ENCODE results near the gene GPR153.
A peak's percentile ranks its signal among the peaks of the same experiment; 100 is the strongest.

GPR153 gene

DNA sequence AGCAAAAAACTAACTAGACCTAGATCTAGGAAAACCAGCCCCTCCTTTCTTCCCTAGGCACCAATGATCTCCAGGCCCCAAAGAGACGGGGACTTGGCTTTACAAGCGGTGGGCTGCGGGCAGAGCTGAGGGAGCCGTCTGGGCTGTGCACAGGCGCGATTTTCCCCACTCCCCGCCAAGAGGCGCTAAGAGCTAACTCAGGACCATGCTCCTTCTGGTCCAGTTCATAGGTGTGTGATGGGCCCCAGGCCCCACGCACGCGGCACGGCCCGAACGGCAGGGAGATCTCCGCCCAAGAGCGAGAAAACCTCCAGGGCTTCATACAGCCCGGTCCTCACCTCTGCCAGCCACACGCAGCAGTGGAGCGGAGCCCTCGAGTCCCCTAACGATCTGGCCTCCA lies 7.5 kb upstream of the GPR153 start:
- DNase-seq = no peak

DNA sequence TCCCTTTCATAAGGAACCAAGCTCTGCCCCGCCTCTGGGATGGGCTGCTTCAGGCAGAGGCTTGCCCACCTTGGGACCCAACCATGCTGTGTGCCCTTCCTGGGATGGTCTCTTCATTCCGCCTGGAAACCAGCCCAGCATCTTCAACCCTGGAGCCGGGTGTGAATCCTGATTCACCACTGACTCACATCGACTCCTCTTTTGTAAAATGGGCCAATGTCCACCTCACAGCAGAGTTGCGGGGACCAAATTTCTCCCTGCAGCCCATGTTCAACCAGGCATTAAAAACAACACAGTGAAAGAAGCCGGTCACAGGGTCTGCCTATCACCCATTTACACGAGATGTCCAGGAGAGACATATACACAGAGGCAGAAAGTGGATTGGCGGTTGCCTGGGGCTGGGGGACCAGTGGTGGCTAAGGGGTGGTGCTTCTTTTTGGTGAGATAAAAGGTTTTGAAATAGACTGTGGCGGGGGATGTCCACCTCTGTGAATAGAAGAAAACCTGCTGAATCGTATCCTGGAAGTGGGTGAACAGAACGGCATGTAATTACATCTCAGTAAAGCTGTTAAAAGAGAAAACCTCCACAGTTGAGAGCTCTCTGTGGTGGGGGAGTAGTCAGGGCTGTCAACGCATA lies 6.9 kb upstream of the GPR153 start:
- DNase-seq = peak; percentile 43

DNA sequence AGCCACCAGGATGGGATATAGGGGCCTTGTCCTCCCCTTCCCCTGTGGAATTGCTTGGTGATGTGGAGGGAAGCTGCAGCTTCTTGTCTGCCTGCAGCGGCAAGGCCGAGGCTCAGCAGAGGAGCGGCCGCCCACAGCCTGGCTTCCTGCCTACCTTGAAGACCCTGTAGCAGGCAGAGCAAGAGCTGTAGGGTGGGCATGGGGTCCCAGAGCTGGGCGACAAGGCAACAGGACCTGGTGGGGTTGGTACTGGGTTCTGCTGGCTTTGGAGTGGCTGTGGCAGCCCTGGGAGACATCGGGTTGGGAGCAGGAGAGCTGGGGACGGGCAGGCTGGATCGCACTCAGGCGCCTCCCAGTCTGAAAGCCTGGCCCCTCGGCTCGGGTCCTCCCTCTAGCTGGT lies 5.7 kb upstream of the GPR153 start:
- DNase-seq = no peak

DNA sequence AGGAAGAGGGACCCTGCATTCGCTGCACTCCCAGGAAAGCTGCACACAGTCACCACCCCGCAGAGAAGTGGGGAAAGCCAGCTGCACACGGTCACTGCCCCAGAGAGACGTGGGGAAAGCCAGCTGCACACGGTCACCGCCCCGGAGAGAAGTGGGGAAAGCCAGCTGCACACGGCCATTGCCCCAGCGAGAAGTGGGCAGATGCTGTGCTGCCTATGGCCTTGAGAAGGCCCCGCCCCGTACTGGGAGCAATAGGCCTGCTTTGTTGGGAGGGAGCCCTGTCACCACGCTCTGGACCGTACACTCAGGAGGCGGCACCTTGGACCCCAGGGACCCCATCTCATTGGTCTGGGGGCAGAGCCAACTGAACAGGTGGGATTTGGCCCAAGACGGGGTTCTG lies 4.3 kb upstream of the GPR153 start:
- DNase-seq = no peak

- no peak for DNase-seq
Observed at GRCh38 chr1:6263716-6264115, 2.8 kb upstream of the GPR153 start.

DNA sequence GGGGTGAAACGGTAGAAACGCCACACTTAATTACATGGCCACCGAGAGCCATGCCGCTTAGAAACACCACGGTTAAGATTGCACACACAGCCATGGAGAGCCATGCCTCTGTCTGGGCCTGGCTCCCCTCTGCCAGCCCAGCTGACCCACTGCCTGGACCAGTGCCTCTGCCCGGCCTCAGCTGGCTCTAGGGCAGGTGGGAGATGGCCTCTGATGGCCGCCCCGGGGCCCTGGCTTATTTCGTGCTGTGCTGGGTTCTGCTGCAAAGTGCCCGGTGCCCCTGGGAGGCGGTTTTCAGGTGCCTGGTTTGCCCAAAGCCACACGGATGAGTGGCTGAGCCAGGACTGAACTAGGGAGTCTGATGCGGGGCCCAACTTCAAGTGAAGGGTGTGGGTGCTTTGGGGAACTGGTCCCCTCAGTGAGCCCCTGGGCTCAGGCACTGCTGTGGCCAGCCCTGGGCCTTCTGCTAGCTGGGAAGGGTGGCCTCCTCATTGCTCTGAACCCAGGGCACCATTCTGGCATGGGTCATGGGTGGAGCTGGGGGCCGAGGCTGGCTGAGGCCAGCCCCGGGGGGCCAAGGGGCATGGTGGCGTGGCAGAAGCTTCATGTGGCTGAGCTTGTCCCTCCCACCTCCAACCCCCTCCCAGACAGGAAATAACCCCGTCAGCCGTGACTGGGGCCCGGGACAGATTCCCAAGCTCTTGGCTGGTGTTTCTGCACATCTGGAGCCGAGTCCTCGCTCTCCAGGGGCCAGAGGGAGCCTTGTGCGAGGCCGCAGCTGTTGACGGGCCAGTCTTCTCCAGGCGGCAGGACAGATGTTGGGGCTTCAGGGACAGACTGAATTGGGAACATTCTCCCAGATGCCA lies 1.9 kb upstream of the GPR153 start:
- no peak for DNase-seq

GRCh38 chr1:6261615-6261995 lies 707 bp upstream of the GPR153 start:
- DNase-seq = peak; percentile 37

GRCh38 chr1:6260433-6260934 lies 414 bp downstream of the GPR153 start:
- DNase-seq = peak; percentile 42

GRCh38 chr1:6259491-6260362 lies 1.2 kb downstream of the GPR153 start:
- peak; percentile 90 for DNase-seq

DNA sequence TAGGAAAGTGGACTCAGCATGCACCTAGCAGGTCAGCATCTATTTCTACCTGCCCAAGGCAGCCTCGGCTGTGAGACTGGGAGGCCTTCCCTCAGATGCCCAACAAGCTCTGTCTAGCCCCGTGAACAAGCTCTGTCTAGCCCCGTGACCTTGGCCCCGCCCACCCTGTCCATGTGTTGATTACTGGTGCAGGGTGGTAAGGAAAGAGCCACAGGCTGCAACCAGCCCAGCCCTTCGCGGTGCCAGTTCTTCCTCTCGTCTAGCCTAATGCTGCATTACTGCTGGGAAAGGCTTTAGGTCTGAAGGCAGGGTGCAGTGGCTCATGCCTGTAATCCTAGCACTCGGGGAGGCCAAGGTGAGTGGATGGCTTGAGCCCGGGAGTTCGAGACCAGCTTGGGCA lies 2.2 kb downstream of the GPR153 start:
- peak; percentile 59 for DNase-seq

GRCh38 chr1:6257541-6258069 lies 3.3 kb downstream of the GPR153 start:
- DNase-seq = no peak

GRCh38 chr1:6256645-6257044 lies 4.3 kb downstream of the GPR153 start:
- DNase-seq = no peak

- DNase-seq = no peak
Observed at GRCh38 chr1:6254691-6255090, 6.2 kb downstream of the GPR153 start.

GRCh38 chr1:6253380-6253779 lies 7.5 kb downstream of the GPR153 start:
- DNase-seq = no peak

DNA sequence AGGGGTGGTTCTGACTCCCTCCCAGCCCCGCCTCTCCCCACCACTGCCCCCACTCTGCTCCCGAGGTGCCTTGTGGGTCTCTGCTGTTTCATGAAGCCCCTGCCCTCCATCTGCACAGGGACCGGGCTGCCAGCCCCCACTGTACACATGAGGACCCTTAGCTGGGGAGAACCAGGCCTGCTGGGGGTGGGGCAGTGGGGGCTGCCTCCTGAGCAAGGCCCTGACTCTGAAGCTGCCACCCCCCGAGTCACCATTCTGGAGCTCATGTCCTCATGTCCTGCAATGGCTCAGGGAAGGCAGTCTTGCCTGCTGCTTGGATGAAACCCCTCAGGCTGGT lies 8.6 kb downstream of the GPR153 start:
- DNase-seq = no peak

GRCh38 chr1:6251681-6252373 lies 9.1 kb downstream of the GPR153 start:
- no peak for DNase-seq

DNA sequence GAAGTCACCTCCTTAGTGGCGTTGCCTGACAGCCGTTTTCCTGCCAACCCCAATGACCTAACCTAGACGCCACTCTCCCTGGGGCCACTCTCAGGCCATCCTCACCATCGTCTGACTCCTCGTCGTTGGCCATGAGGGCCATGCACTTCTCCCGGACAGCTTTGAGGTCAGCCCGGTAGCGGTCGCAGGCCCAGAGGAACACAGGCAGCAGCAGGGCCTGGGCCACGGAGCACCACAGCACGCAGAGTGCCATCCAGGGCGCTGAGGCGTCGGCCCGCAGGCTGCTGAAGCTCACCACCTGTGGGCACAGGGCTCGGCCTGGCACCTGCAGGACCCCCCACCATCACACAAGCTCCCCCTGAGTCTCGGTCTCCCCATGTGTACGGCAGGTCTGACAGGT lies 9.7 kb downstream of the GPR153 start:
- DNase-seq = no peak

- DNase-seq = no peak
Observed at GRCh38 chr1:6249739-6250689, 10.9 kb downstream of the GPR153 start.

- DNase-seq = no peak
Observed at GRCh38 chr1:6248932-6249738, 11.8 kb downstream of the GPR153 start.

DNA sequence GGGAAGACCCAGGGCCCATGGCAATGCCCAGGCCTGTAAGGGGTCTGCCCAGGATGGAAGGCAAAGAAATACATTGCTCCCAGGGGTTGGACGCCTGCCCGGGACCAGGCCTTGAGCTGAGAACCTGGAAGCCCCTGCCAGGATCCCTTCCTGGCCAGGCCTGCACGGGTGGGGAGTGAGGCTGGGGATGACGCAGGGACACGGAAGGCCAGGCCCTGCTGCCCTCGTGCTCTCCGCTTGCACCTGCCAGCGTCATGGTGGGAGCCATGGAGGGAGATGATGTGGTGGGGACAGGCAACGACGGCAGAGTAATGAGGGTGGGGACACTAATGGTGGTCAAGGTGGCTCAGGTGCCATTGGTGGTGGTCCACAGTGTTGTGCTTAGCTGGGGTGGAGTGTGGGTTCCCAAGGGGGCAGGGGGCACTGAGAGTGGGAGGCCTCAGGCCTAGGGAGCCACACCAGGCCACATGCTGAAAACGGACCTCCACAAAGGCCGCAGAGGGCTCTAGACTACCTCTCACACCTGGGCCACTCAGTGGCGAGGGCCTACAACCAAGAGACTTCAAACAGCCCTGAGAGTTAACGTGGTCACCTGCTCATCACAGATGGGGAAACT lies 12.6 kb downstream of the GPR153 start:
- no peak for DNase-seq
